ENCODE data around the gene WDR37. TPM values are rescaled to one million over a fixed set of nuclear protein-coding genes. Genes with fewer than 3 reads are reported as not detected.
A peak's percentile ranks its signal among the peaks of the same experiment; 100 is the strongest.
"Not testable (repeated sequence)": the region's sequence is repeated elsewhere in the genome, so short reads cannot be mapped to it uniquely, and the experiment has no call there.

Gene WDR37
- polyA plus RNA-seq, 10 donors: 8.6 to 13.0 (median 10.7) TPM

DNA sequence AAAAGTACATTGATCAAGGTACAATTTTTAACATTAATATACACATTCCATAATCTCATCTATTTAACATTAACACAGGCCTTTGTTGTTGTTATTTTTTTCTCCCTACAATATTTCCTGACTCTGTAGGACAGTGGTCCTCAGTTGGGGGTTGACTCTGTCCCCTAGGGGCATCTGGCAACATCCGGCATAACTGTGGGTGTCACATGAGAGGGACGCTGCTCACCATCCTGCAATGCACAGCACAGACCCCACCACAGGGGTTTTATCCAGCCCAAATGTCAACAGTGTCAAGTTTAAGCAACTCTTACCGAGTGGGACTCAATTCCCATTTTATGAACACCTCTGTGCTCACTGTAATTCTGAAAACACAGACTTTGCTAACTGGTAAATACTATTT, 16.1 kb upstream of the WDR37 start:
- DNase-seq: no peak

DNA sequence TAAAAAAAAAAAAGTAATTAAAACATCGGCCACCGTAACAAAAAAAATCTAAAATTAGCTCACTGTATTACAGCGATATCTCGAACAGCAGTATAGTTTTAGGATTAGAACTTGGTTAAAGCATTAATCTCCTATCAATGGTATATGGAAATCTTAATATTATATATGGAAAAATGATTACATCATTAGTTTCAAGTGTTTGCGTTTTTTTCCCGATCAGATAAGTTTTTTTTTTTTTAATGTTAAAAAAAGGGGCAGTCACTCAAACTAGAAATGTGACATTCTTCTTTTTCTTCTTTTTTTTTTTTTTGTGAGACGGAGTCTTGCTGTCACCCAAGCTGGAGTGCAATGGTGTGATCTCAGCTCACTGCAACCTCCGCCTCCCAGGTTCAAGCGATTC, 14.7 kb upstream of the WDR37 start:
- no peak for DNase-seq

DNA sequence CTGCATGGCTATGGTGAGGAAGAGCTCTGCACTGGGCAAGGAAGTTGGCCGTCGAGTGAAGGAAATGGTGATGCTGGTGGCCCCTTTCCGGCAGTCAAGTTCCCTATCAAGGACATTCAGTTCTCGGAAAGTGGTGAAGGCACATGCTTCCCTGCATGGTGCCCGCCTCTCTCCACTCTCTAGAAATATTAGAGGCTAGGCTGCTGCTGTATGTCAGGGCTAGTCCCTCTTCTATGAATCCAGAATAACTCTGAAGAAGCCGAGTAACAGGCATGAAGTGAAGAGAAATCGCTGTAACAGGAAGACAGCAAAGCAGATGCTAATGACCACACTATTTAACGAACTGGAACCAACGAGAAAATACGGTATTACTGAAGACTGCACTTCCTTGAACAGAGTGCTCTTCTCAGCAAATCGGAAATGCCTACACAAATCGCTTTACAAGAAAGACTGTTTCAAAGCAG, 12.6 kb upstream of the WDR37 start:
- DNase-seq: peak in 1 of 3 donors; percentile 39

DNA sequence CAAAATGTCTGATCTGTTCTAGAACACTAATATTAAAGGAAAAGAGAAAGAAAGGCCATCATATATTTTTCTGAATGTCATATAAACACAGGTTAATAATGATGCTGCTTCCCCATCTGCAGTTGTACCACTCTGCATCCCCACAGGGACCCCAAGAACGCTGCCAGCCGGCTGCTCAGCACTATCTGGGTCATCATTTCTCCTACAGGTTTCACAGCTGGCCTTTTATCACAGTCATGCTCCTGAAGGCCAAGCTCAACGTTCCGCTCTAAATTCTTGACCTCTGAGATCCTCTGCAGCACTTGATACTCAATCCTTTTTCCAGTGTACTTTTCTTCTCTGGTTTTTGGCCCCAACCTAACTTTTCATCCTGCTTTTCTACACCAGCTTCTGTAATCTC, 12.0 kb upstream of the WDR37 start:
- DNase-seq: no peak

DNA sequence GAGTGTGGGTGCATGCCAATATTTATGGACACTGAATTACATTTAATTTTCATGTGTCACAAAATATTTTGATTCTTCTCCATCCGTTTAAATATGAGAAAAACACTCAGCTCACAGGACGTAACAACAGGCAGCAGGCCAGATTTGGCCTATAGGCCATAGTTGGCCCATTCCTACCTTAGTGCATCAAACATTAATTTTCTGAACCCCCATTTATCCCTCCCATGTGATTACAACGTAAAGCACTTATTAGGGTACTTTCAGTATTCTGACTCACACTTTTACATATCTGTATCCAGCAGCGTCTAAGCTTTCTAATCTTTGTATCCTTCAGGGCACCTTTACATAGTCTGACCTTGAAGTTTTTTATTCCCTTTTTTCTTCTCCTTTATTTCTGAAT, 11.2 kb upstream of the WDR37 start:
- no peak for DNase-seq

DNA sequence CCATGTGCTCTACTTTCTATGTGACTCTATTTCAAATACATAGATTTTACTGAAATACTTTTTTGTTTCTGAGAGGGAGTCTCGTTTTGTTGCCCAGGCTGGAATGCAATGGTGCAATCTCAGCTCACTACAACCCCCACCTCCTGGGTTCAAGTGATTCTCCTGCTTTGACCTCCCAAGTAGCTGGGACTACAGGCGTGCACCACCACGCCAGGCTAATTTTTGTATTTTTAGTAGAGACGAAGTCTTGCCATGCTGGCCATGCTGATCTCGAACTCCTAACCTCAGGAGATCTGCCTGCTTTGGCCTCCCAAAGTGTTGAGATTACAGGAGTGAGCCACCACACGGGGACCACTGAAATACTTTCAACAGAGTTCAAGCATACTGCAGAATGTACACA, 10.8 kb upstream of the WDR37 start:
- DNase-seq: no peak

DNA sequence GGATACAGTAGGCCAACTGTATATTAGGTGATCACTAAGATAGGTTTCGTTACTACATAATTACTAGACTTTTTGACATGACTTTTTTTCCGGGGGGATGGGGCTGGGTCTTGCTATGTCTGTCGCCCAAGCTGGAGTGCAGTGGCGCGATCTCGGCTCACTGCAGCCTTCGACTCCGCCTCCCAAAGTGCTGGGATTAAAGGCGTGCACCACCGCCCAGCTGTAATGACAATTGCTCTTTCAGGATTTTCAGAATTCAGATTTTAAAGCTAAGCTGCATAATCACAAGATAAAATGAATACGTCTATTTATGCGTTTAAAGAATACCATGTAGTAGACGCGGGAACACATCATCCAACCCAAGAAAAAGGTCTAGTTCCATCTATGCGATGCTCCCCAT, 8.2 kb upstream of the WDR37 start:
- no peak for DNase-seq

DNA sequence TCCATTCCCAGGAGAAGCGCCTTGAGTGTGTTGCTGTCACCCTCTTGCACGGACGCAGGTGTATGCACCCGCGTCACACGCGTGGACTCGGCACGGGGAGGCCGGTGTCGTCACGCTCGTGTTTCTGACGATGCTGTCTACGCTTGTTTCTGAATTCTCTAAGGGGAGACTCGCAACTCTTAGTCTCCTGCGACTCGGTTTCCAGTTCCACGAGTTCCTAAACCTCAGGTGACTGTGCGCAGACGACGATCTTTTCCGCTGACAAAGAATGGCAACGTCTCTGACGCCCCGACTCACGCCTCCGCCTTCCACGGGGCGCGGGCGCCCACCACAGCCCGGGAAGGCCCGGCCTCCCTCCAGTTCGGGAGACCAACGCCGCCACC, 7.8 kb upstream of the WDR37 start:
- no peak for DNase-seq

DNA sequence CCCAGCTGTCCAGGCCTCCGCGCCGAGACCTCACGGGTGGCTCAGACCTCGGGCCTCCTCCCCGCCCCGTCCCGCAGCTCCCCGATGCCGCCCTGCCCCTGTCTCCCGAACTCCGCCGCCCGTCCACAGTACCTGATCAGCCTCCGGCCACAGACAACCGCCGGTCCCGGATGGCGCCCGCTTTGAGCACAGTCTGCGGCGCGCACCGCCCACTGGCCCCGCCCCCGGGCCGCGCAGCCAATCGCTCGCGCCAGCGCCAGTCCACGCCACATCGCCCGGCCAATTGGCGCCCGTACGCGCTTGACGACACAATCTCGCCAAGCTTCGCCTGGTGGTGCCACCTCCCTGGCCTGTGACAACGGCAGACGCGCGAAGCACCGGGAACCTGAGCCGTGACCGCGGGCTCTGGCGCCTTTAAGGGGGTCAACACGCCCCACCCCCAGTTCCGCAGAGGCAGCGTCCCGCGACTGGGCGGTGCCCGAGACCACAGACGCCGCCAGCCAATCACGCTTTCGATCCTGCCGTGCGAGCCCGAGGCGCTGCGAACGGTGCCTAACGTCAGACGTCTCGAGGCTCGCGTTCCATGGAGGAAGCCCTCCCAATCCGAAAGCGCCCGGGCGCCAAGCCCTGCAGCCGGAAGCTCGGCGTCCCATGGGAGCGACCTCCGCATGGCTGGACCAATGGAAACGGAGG, 7.3 kb upstream of the WDR37 start, which contains the start of gene IDI1:
Gene IDI1, minus strand, starts transcription at position 388 of the 693 bp plus-strand sequence. Its CDS starts 116 bp downstream, at position 272.
- DNase-seq: peak; percentile 99

DNA sequence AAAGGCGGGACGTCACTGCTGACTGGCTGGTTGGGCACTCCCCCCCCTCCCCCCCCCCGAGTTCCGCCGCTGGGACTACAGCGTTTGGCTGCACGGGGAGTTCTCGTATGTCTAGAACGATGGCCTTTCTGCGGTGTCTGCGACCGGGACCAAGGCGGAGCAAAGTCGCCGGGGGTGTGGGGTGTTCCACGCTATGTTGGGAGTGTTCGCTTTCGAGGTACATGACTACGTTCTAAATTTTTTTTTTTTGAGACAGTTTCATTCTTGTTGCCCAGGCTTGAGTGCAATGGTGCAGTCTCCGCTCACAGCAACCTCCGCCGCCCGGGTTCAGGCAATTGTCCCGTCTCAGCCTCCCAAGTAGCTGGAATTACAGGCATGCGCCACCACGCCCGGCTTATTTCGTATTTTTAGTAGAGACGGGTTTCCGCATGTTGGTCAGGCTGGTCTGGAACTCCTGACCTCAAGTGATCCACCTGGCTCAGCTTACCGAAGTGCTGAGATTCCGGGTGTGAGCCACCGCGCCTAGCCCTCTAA, 6.7 kb upstream of the WDR37 start:
- no peak for DNase-seq

DNA sequence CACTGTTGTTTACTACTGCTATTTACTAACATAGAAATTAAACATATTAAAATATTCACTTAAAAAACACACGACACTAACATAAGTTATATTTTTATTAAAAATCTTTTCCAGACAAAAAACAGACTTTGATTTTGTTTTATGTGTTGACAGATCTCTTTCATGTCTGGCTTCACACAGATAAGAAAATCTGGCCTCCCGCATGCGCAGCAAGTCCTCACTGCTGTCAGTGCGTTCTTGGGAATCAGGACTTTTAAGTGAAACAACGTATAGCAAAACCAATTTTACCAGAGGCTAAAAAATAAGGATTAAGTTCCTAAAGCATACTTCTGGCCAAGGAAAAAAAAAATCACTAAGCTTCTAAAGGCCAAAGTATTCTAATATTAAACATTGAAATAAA, 6.0 kb upstream of the WDR37 start:
- DNase-seq: no peak

DNA sequence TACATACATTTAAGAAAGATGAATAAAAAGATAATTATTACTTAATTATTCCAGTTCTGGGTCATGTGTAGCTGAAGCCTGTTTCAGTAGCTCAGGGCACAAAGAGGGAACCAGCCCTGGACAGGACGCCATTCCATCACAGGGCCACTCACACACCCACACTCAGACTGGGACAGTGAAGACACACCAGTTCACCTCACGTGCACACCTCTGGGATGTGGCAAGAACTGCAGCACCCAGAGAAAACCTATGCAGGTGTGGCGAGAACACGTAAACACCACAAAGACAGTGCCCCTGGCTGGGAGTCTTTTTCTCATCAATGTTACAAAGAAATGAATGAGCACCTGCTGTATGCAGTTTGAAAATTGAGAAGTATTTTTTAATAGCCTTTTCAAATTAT, 5.6 kb upstream of the WDR37 start:
- DNase-seq: no peak

DNA sequence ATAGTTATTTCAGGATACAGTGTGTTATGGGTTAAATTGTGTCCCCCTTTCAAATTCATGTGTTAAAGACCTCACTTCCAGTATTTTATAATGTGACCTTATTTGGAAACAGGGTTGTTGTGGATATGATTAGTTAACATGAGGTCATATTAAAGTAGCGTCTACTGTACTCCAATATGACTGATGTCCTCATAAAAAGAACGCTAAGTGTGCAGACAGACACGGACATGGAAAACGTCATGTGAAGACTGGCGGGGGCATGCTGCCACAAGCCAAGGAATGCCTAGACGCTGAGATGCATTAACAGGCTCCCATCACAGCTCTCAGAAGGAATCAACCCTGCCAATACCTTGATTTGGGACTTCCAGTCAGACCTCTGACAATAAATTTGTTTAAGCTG, 1.5 kb upstream of the WDR37 start:
- no peak for DNase-seq

DNA sequence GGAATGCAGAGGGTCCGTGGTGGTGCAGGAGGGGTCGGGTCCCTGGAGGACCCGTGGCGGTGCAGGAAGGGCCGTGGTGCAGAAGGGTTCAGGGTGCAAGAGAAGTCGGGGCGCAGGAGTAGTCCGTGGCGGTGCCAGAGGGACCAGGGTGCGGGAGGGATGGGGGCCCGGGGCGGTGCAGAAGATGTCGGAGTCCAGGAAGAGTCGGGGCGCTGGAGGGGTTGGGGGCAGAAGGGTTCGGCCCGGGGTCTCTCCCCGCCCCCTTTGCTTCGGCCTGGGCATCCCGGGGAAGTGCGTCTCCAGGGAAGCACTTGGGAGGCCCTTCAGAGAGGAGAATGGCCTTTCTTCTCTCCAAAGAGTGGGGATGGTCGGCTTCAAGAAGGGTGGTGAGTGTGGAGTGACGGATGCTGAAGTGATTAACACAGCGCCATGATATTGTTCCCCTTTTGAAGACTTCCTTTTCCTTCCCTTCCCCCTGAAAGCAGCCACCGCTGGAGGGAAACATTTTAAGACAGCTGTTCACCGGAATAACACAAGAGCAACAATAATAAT, 997 bp downstream of the WDR37 start:
- peak in 1 of 3 donors; percentile 47 for DNase-seq

DNA sequence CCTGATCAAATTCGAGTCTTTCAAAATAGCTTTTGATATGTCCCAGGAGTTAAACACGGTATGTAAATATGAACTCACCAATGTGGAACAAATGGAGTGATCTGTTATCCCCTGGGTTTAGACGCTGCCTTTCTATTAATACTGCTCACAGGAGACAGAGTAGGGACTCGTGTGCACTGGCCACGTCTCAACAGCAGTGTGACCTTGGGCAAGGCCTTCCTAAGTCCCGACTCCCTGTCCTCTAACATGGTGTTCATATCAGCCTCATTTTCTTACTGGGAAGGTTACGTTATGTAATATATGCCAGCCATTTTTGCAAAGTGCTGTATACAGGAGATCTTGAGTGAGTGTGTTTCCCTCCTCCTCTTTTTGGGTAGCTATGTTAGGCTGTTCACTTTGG, 1.8 kb downstream of the WDR37 start:
- DNase-seq: no peak

DNA sequence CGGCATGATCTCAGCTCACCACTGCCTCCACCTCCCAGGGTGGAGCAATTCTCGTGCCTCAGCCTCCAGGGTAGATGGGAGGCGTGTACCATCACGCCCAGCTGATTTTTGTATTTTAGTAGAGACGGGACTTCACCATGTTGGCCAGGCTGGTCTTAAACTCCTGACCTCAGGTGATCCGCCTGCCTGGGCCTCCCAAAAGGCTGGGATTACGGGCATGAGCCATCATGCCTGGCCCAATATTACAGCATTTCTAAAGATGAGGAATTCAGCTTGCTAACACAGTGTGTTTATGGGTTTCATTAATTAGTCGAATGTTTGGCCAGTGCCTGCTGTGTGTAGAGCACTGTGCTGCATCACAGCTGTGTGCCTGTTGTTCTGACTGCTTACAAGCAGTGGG, 3.7 kb downstream of the WDR37 start:
- no peak for DNase-seq

DNA sequence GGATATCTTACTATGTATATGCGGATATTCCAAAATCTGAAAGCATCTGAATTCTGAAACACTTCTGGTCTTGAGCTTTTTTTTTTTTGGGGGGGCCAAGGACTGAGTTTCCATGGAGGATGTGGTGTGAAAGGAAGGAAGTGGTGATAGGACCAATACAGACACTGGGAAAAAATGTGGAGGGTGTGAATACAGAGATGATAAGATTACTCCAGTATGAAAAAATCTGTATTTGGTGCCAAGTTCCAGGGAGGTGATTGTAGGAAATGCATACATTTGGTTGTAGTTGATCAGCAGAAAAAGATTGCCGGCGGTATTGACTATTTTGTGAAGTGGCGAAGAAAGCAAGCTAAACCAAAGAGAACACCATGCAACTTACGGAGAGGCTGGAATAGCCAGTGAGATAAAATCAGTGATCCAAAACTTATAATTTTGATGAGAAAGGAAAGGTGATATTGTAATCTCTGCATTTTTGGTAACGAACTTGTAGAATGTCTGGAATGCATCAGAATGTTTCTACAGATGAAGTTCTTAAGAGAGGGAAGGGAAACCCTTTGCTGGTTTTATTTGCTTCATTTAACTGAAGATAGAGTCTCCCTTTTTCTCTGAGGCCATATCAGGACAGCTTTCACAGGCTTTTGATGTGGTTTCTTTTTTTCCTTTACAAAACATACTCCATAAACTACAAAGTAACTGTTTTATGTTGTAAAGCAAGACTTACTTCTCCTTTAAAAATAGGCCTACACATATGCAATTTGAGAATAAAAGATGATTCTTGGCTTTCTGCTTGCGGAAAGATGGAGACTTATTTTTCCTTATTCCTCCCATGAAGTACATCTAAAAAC, 6.0 kb downstream of the WDR37 start:
- peak in 1 of 3 donors; percentile 27 for DNase-seq

DNA sequence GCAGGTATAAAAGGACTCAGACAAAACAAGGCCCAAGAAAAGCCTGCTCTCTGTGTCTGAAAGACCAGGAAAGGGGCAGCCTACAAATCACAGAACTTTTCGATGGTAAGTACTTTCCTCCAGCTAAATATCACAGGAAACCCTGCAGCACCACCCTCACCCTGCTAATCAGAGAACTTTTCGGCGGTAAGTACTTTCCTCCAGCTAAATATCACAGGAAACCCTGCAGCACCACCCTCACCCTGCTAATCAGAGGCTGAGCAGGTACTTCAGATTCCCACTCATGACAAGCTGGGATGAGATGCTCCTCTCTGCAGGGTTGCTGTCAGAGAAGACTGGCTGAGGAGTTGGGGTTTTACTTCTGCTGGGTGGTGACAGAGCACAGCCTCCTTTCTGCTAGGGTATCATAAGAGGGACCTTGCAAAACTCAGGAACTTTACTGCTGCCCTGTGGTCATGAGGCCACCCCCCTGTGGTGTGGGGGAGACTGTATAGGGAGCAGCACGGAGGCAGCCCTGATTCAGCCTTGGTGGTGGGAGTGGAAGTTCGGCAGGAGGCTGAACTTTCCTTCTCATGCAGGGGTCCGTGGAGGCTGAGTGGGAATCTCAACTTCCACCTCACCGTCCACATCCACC, 7.2 kb downstream of the WDR37 start:
- DNase-seq: no peak

DNA sequence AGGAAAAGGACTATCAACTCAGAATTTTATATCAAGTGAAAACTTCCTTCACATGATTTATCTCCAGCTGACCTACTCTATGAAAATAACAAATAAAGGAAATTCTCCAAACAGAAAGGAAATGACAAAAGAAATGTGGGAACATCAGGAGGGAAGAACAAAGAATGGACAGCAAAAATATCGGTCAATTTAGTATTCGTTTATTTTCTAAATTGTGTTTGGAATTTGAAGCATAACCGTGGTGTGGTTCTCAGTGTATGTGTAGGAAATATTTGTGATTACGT, 8.7 kb downstream of the WDR37 start:
- no peak for DNase-seq

DNA sequence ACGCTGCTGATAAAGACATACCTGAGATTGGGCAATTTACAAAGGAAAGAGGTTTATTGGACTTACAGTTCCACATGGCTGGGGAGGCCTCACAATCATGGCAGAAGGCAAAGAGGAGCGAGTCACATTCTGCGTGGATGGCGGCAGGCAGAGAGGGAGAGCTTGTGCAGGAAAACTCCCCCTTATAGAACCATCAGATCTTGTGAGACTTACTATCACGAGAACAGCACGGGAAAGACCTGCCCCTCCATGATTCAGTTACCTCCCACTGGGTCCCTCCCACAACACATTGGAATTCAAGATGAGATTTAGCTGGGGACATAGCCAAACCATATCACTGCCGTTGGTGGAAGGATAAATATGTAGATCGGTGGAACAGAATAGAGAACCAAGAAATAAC, 10.5 kb downstream of the WDR37 start:
- not testable (repeated sequence) for DNase-seq

DNA sequence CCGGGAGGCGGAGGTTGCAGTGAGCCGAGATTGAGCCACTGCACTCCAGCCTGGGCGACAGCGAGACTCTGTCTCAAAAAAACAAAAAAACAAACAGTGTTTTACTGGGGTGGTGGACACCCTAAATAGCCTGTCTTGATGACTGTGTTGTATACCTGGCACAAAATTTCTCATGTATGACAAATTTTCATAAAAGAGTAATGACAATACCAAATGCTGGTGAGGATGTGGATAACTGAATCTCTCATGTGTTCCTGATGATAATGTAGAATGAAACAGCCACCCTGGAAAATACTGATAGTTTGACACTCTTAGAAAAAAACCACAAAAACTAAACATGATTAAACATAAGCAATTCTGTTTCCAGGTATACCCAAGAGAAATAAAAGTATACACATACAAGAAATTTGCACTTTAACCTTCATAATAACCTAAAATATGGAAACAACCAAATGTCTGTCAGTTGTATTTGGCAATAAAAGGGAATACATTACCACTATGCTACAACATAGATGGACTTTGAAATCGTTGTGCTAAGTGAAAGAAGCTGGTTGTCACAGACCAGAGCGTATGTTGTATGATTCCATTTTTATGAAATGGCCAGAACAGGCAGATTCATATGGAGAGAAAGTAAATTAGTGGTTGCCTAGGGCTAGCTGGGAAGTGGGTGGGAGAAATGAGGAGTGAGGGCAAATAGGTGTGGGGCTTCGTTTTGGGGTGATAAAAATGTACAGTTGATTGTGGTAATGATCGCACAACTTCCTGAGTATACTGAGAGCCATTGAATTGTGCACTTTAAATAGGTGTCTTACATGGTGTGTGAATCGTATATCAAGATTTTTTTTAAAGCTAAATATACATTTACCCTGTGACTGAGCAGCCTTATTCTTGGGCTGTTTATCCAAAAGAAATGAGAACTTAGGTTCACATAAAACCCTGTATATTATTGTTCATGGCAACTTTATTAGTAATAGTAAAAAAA, 12.5 kb downstream of the WDR37 start:
- no peak for DNase-seq

Measured in muscle of back (tissue), 11 donors.